Prostate gland (tissue), 2 donors: ENCODE measurements around the gene CTDSP1.

ENCODE experiments used
- POLR2A ChIP-seq: fragments of 450-650 bp; IDR thresholded peaks from one replicate; pipeline ENCODE4 v1.6.1; 2016; ENCODE audit warnings: antibody characterized with exemption, mild to moderate bottlenecking
- TF ChIP-seq, protein P1 (sequence below), 4 experiments: fragments of 200-600 bp in 2 of 4; fragments of 450-650 bp in 2 of 4; sonication (generic) in 2 of 4; IDR thresholded peaks; 1 replicate in 3 of 4; 2 replicates in 1 of 4; pipeline ENCODE4 v1.5.1; 2016 to 2019; ENCODE audit warnings: antibody characterized with exemption in 4 of 4, mild to moderate bottlenecking in 2 of 4, moderate library complexity in 2 of 4

DNA sequence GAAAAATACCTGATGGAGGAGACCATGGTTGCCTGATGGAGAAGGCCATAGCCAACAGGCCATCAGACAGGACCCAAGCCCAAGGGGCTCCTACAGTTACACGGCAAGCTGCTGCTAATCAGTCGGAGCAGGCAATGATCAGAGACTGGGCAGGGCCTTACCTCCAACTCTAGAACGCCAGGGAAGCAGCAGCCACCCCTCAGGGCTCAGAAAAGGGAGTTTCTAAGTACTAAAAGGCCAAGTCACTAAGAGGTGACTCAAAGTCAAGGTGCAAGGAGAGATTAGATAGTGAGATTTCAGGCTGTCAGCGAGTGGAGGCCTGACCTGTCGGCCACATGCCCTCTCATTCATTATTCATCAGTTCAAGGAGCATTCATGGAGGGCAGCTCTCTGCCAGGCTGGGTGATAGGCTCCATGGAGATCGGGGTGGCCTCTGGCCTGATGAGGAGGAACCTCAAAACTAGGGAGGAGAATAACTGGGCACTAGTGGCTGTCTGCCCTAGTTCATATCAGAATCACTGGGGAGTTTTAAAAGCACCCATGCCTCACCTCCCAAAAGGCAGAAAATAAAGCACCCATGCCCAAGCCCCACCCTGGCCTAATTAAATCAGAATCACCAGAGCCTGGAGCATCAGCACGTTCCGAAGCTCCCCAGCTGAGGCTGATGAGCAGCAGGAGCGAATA lies 22.9 kb downstream of the CTDSP1 start:
- no peak for TF ChIP-seq POLR2A
- TF ChIP-seq, protein P1, sequence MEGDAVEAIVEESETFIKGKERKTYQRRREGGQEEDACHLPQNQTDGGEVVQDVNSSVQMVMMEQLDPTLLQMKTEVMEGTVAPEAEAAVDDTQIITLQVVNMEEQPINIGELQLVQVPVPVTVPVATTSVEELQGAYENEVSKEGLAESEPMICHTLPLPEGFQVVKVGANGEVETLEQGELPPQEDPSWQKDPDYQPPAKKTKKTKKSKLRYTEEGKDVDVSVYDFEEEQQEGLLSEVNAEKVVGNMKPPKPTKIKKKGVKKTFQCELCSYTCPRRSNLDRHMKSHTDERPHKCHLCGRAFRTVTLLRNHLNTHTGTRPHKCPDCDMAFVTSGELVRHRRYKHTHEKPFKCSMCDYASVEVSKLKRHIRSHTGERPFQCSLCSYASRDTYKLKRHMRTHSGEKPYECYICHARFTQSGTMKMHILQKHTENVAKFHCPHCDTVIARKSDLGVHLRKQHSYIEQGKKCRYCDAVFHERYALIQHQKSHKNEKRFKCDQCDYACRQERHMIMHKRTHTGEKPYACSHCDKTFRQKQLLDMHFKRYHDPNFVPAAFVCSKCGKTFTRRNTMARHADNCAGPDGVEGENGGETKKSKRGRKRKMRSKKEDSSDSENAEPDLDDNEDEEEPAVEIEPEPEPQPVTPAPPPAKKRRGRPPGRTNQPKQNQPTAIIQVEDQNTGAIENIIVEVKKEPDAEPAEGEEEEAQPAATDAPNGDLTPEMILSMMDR (IDR thresholded peaks at IDR 0.05): no peak
